Heart right ventricle (tissue), 16 donors: ENCODE data around the gene SLC25A38. TPM values are rescaled to one million over a fixed set of nuclear protein-coding genes. Genes with fewer than 3 reads are reported as not detected.

Experiments used
- ATAC-seq, 8 donors: fragments of 200-7000 bp; cut with Tn5 transposase; one replicate each; pipeline ENCODE4 v1.9.1; 2020; ENCODE audit warnings: mild to moderate bottlenecking in 8 of 8, moderate library complexity in 8 of 8, moderate number of reproducible peaks in 1 of 8
- DNase-seq, 2 donors: peaks; one replicate each; pipeline ENCODE4 v3.0.0-alpha.2; 2020
- H3K27ac ChIP-seq, 10 donors: fragments of 200-600 bp; sonication (generic) in 2 of 10; one replicate each; pipeline versions ENCODE4 v1.5.0 to v1.8.0; 2020 to 2022; ENCODE audit warnings: mild to moderate bottlenecking in 3 of 10
- H3K27me3 ChIP-seq, 7 donors: fragments of 200-600 bp; one replicate each; pipeline ENCODE4 v1.8.0; 2021 to 2022; ENCODE audit warnings: mild to moderate bottlenecking in 2 of 7
- H3K36me3 ChIP-seq, 9 donors: fragments of 200-600 bp; sonication (generic) in 1 of 9; one replicate each; pipeline versions ENCODE4 v1.5.0 to v1.8.0; 2020 to 2022; ENCODE audit warnings: mild to moderate bottlenecking in 2 of 9
- H3K4me1 ChIP-seq, 9 donors: fragments of 200-600 bp; sonication (generic) in 1 of 9; one replicate each; pipeline versions ENCODE4 v1.5.0 to v1.8.0; 2020 to 2022; ENCODE audit warnings: mild to moderate bottlenecking in 4 of 9
- H3K4me3 ChIP-seq, 10 donors: fragments of 200-600 bp; sonication (generic) in 2 of 10; one replicate each; pipeline versions ENCODE4 v1.5.0 to v1.8.0; 2020 to 2022; ENCODE audit warnings: mild to moderate bottlenecking in 7 of 10, moderate library complexity in 2 of 10
- H3K9me3 ChIP-seq, 11 donors: fragments of 200-600 bp in 10 of 11; sonication (generic) in 2 of 11; one replicate each; pipeline versions ENCODE4 v1.5.0 to v1.8.0; 2013 to 2022; ENCODE audit warnings: mild to moderate bottlenecking in 2 of 11, control low read depth in 1 of 11, moderate library complexity in 1 of 11
- CTCF ChIP-seq, 9 donors: fragments of 200-600 bp; sonication (generic) in 2 of 9; IDR thresholded peaks; one replicate each; pipeline versions ENCODE4 v1.5.0 to v1.8.0; 2021 to 2022; ENCODE audit warnings: antibody characterized with exemption in 9 of 9, mild to moderate bottlenecking in 5 of 9, moderate library complexity in 1 of 9
- WGBS, 2 donors: extraction: QIAGEN DNeasy Blood & Tissue Kit; methylation state at CpG; one replicate each; pipeline ENCODE4 v1.1.7; 2013; ENCODE audit warnings: inconsistent platforms in 1 of 2; 5-methylcytosine and 5-hydroxymethylcytosine counted together
- intact Hi-C, 10 donors: fragments of 100-400 bp; cut with DNase I; formaldehyde crosslinking; loops; one replicate each; pipeline versions ENCODE4 v1.11.1 to v1.14.2; 2022
- polyA plus RNA-seq, 2 donors: library from polyadenylated mRNA; stranded (reverse); fragments of 200-250 nt; gene quantifications; one replicate each; pipeline ENCODE4 v1.2.3, GENCODE V29; 2013
- total RNA-seq, 10 donors: library from RNA; stranded (reverse); fragmentation: NEBNext Ultra II Directional in 3 of 10; extraction: Animal tissue kit (Norgen Biotek cat#: 25700) in 3 of 10; gene quantifications; one replicate each; pipeline versions ENCODE4 v1.2.1 to v1.2.4, GENCODE V29; 2021 to 2023
- donor health status: Arrhythmogenic right ventricular cardiomyopathy.
- donor health status: ischemic (EF 13 %, LVEDD 7.1; RV severe dilation, severe dysfunction).
- donor health status: healthy with polysubstance abuse.
- donor health status: DM: no; HTN: yes; CAD: no.
- donor health status: DM: no; HTN: no; CAD: no.
- donor health status: ischemic (EF 25% LVEDD 6.9; RV normal size, moderate dysfunction).
- donor health status: ischemic (EF 25% LVEDD 5.7; RV mildly dilated, moderate dysfunction).
- donor health status: healthy.
- donor health status: DM: yes; HTN: yes; CAD: no.
- donor health status: Ischemic cardiomyopathy.
- donor health status: ischemic (EF 35%, LVEDD 5.7; RV mildly dilated, moderate dysfunction).
- donor health status: nonischemic (EF 11% LVEDD 7.7; RV severe dilation, severe dysfunction).
- donor health status: DM: yes; HTN: yes; CAD: no.
- donor health status: PGD.
- donor health status: ischemic (EF 29% LVEDD 5.4; RV normal size, mild dysfunction).
- donor health status: nonischemic (EF 23%, LVEDD 6.1; RV moderate dilation, normal function).

Gene SLC25A38
- total and polyA plus RNA-seq, 12 donors = 9.7 to 25.8 (median 19.2) TPM

GRCh38 chr3:39440316-39440715 lies 57.1 kb downstream of the SLC25A38 start:
- H3K36me3 ChIP-seq = no peaks in the 10 kb centered on the region
- no peak overlapping the region for H3K27ac ChIP-seq
- no peaks in the 10 kb centered on the region for H3K4me1 ChIP-seq
- no peak for TF ChIP-seq CTCF (IDR thresholded peaks at IDR 0.05)
- H3K4me3 ChIP-seq = no peak overlapping the region
- DNase-seq = no peak
- no peaks in the 10 kb centered on the region for H3K9me3 ChIP-seq
- intact Hi-C loops = loop anchor here in 2 of 10 donors (10.0 kb wide), 1 partner anchor 54 kb away; no protein-coding TSS in a partner anchor
- WGBS, 2 donors = 82 to 91% methylated on average over 8 of the region's 8 CpGs
- ATAC-seq = no peak
- H3K27me3 ChIP-seq = peaks cover 0 to 4% (median 0%) of the 10 kb centered on the region in 7 donors

GRCh38 chr3:39443530-39443929 lies 60.4 kb downstream of the SLC25A38 start:
- ATAC-seq = no peak
- intact Hi-C loops = loop anchor here in 2 of 10 donors (10.0 kb wide), 1 partner anchor 51 kb away; no protein-coding TSS in a partner anchor
- no peak for TF ChIP-seq CTCF (IDR thresholded peaks at IDR 0.05)

GRCh38 chr3:39445927-39446326 lies 62.8 kb downstream of the SLC25A38 start:
- DNase-seq = no peak

More at GRCh38 chr3:39443530-39443929, 60.4 kb downstream of the SLC25A38 start:
- no peaks in the 10 kb centered on the region for H3K9me3 ChIP-seq
- WGBS, 2 donors = 71 to 76% methylated on average over 4 of the region's 4 CpGs
- DNase-seq = no peak
- H3K36me3 ChIP-seq = no peaks in the 10 kb centered on the region
- H3K4me3 ChIP-seq = no peak overlapping the region
- no peak overlapping the region for H3K27ac ChIP-seq
- peaks cover 0 to 4% (median 0%) of the 10 kb centered on the region in 7 donors for H3K27me3 ChIP-seq
- H3K4me1 ChIP-seq = peaks cover 0 to 5% (median 0%) of the 10 kb centered on the region in 9 donors

GRCh38 chr3:39446444-39446843 lies 63.3 kb downstream of the SLC25A38 start:
- Histone ChIP-seq H3K36me3 (no peaks in the 10 kb centered on the region), H3K4me1 (peaks cover 0 to 5% (median 0%) of the 10 kb centered on the region in 9 donors), H3K9me3 (no peaks in the 10 kb centered on the region), H3K4me3 (no peak overlapping the region), H3K27me3 (peaks cover 0 to 4% (median 0%) of the 10 kb centered on the region in 7 donors), H3K27ac (no peak overlapping the region)
- WGBS, 2 donors = 79 to 93% methylated on average over 2 of the region's 2 CpGs
- ATAC-seq (no peak), DNase-seq (no peak)
- intact Hi-C loops = loop anchor here in 4 of 10 donors (2.0 to 10.0 kb wide), 4 partner anchors 34 to 52 kb away; no protein-coding TSS in a partner anchor
- TF ChIP-seq CTCF (IDR thresholded peaks at IDR 0.05) = no peak

More at GRCh38 chr3:39445927-39446326, 62.8 kb downstream of the SLC25A38 start:
- Histone ChIP-seq H3K27me3 (peaks cover 0 to 4% (median 0%) of the 10 kb centered on the region in 7 donors), H3K4me1 (peaks cover 0 to 5% (median 0%) of the 10 kb centered on the region in 9 donors), H3K27ac (no peak overlapping the region), H3K36me3 (no peaks in the 10 kb centered on the region), H3K4me3 (no peak overlapping the region), H3K9me3 (no peaks in the 10 kb centered on the region)
- WGBS, 2 donors = 67 to 74% methylated on average over 2 of the region's 2 CpGs
- no peak for TF ChIP-seq CTCF (IDR thresholded peaks at IDR 0.05)
- intact Hi-C loops = loop anchor here in 4 of 10 donors (2.0 to 10.0 kb wide), 4 partner anchors 34 to 53 kb away; no protein-coding TSS in a partner anchor
- no peak for ATAC-seq

Other genes with a start within 250 kb of the SLC25A38 start
- 10 to 100 TPM in 9 of 10 donors, 1 to 10 TPM in 1; 7.4 to 46.3 (median 17.7) TPM for gene CSRNP1, start 229.8 kb upstream of the SLC25A38 start, total RNA-seq
- gene CSRNP1, start 229.8 kb upstream of the SLC25A38 start, polyA plus RNA-seq = 10 to 100 TPM; 14.1 to 28.1 TPM
- gene XIRP1, start 190.8 kb upstream of the SLC25A38 start, total RNA-seq = 1,000 to 10,000 TPM in 2 of 10 donors, 100 to 1,000 TPM in 8; 277 to 1,691 (median 608) TPM
- gene XIRP1, start 190.8 kb upstream of the SLC25A38 start, polyA plus RNA-seq = 100 to 1,000 TPM; 404 to 586 TPM
- gene CX3CR1, start 103.3 kb upstream of the SLC25A38 start, total RNA-seq = 1 to 10 TPM in 6 of 10 donors, under 1 TPM in 4; 0.12 to 6.9 (median 1.3) TPM
- gene CX3CR1, start 103.3 kb upstream of the SLC25A38 start, polyA plus RNA-seq = under 1 TPM; 0.13 to 0.15 TPM
- gene CCR8, start 53.7 kb upstream of the SLC25A38 start, total RNA-seq = not detected
- gene CCR8, start 53.7 kb upstream of the SLC25A38 start, polyA plus RNA-seq = not detected
- gene RPSA, start 23.4 kb downstream of the SLC25A38 start, total RNA-seq = 100 to 1,000 TPM; 350 to 651 (median 384) TPM
- 1,000 to 10,000 TPM in 1 of 2 donors, 100 to 1,000 TPM in 1; 877 to 1,493 TPM for gene RPSA, start 23.4 kb downstream of the SLC25A38 start, polyA plus RNA-seq
- under 1 TPM in 4 of 10 donors, not detected in 6; 0.07 to 0.59 (median 0.15) TPM for gene MOBP, start 84.3 kb downstream of the SLC25A38 start, total RNA-seq
- under 1 TPM in 1 of 2 donors, not detected in 1; 0.01 TPM for gene MOBP, start 84.3 kb downstream of the SLC25A38 start, polyA plus RNA-seq